B cell (primary cell): Measurements from ENCODE around the gene KCNH3. TPM values are rescaled to one million over a fixed set of nuclear protein-coding genes. Genes with fewer than 3 reads are reported as not detected.

ENCODE experiments used
- ATAC-seq: fragments of 200-7000 bp; cut with Tn5 transposase; one replicate; pipeline ENCODE4 v1.10.0; 2021; ENCODE audit warnings: low read depth, mild to moderate bottlenecking, moderate number of reproducible peaks, moderate library complexity
- CTCF ChIA-PET: fragments of 350-600 bp; sonication (Branson Sonifier 250); formaldehyde crosslinking; loops from one replicate; lab custom pipeline; 2021; ENCODE audit warnings: antibody characterized with exemption, inconsistent platforms; lab: Charles Lee
- POLR2A ChIA-PET: fragments of 350-600 bp; sonication (Branson Sonifier 250); formaldehyde crosslinking; loops from one replicate; lab custom pipeline; 2021; ENCODE audit warnings: antibody characterized with exemption; lab: Charles Lee
- DNase-seq: peaks from one replicate; pipeline ENCODE4 v3.0.0; 2013
- H2AFZ ChIP-seq: 2 replicates; pipeline ENCODE4 v1.6.1; 2012; ENCODE audit warnings: mild to moderate bottlenecking, low read depth, low read length; ENCODE audit not compliant: insufficient read depth, poor library complexity, severe bottlenecking
- H3K27ac ChIP-seq, 2 donors: 1 replicate in 1 of 2; 2 replicates in 1 of 2; pipeline ENCODE4 v1.5.1; 2012 to 2013; ENCODE audit warnings: low read length in 2 of 2, mild to moderate bottlenecking in 2 of 2, moderate library complexity in 1 of 2
- H3K27me3 ChIP-seq, 4 experiments: fragments of 200-600 bp in 1 of 4; sonication (generic) in 1 of 4; replicated peaks in 1 of 4; 1 replicate in 2 of 4; 2 replicates in 2 of 4; pipeline versions ENCODE4 v1.6.1 to v1.7.0; 2013 to 2016; ENCODE audit warnings: low read length in 3 of 4, mild to moderate bottlenecking in 2 of 4, mixed read lengths in 1 of 4, moderate library complexity in 1 of 4; ENCODE audit not compliant: insufficient read depth in 4 of 4, control insufficient read depth in 3 of 4; ENCODE audit errors: control extremely low read depth in 1 of 4
- H3K36me3 ChIP-seq, 2 experiments: replicated peaks in 1 of 2; 1 replicate in 1 of 2; 2 replicates in 1 of 2; pipeline versions ENCODE4 v1.6.1 to v1.7.1; 2013; ENCODE audit warnings: low read length in 1 of 2; ENCODE audit not compliant: insufficient read depth in 2 of 2, control insufficient read depth in 1 of 2; ENCODE audit errors: control extremely low read depth in 1 of 2, extremely low read depth in 1 of 2
- H3K4me1 ChIP-seq, 2 donors: fragments of 200-600 bp in 1 of 2; sonication (generic) in 1 of 2; 1 replicate in 1 of 2; 2 replicates in 1 of 2; pipeline versions ENCODE4 v1.5.1 to v1.6.1; 2013 to 2017; ENCODE audit warnings: low read length in 2 of 2; ENCODE audit not compliant: control insufficient read depth in 2 of 2, insufficient read depth in 2 of 2
- H3K4me2 ChIP-seq: replicated peaks from 2 replicates; pipeline ENCODE3; 2012; ENCODE audit warnings: mild to moderate bottlenecking, low read depth, low read length; ENCODE audit not compliant: poor library complexity, severe bottlenecking
- H3K4me3 ChIP-seq, 5 experiments: fragments of 200-600 bp in 1 of 5; sonication (generic) in 1 of 5; 1 replicate in 3 of 5; 2 replicates in 2 of 5; pipeline versions ENCODE4 v1.5.1 to v1.7.0; 2011 to 2016; ENCODE audit warnings: low read length in 4 of 5, mild to moderate bottlenecking in 4 of 5, low read depth in 2 of 5, control low read depth in 1 of 5, moderate library complexity in 1 of 5; ENCODE audit not compliant: insufficient read depth in 1 of 5; ENCODE audit errors: control extremely low read depth in 1 of 5, extremely low read depth in 1 of 5
- H3K79me2 ChIP-seq: fragments of 200-600 bp; sonication (generic); one replicate; pipeline ENCODE4 v1.6.0; 2016; ENCODE audit warnings: low read length; ENCODE audit not compliant: control insufficient read depth, insufficient read depth
- H3K9ac ChIP-seq: fragments of 200-600 bp; sonication (generic); 2 replicates; pipeline ENCODE4 v1.6.1; 2017; ENCODE audit warnings: mild to moderate bottlenecking, low read length, moderate library complexity
- H3K9me3 ChIP-seq, 3 donors: one replicate each; pipeline versions ENCODE4 v1.6.1 to v1.7.1; 2013; ENCODE audit warnings: low read length in 2 of 3; ENCODE audit not compliant: control insufficient read depth in 2 of 3, insufficient read depth in 1 of 3; ENCODE audit errors: control extremely low read depth in 1 of 3
- H4K20me1 ChIP-seq: 2 replicates; pipeline ENCODE4 v1.6.0; 2012; ENCODE audit warnings: mild to moderate bottlenecking, low read length; ENCODE audit not compliant: insufficient read depth, control insufficient read depth, poor library complexity, severe bottlenecking
- H3K27ac Mint-ChIP-seq: one replicate; pipeline ENCODE4 v1.8.0; 2021; ENCODE audit warnings: mixed read lengths
- H3K27me3 Mint-ChIP-seq: one replicate; pipeline ENCODE4 v1.8.0; 2021; ENCODE audit warnings: mixed read lengths
- H3K4me1 Mint-ChIP-seq: one replicate; pipeline ENCODE4 v1.8.0; 2021; ENCODE audit warnings: mixed read lengths
- H3K4me3 Mint-ChIP-seq: one replicate; pipeline ENCODE4 v1.8.0; 2021; ENCODE audit warnings: mixed read lengths
- H3K9me3 Mint-ChIP-seq: one replicate; pipeline ENCODE4 v1.8.0; 2022; ENCODE audit warnings: mixed read lengths; ENCODE audit not compliant: insufficient read depth
- CTCF ChIP-seq: fragments of 200-600 bp; IDR thresholded peaks from one replicate; pipeline ENCODE4 v1.8.0; 2022; ENCODE audit warnings: antibody characterized with exemption, mild to moderate bottlenecking
- EZH2 ChIP-seq: IDR thresholded peaks from 2 replicates; pipeline ENCODE4 v1.6.1; 2012; ENCODE audit warnings: borderline replicate concordance, low read depth, mild to moderate bottlenecking, moderate library complexity, low read length; ENCODE audit not compliant: insufficient read depth, poor library complexity, severe bottlenecking
- WGBS: methylation state at CpG from one replicate; pipeline ENCODE4 v1.1.5; 2013; ENCODE audit warnings: missing lambda C conversion rate; ENCODE audit not compliant: insufficient coverage; 5-methylcytosine and 5-hydroxymethylcytosine counted together
- intact Hi-C: fragments of 100-400 bp; cut with micrococcal nuclease; formaldehyde crosslinking; loops from one replicate; pipeline ENCODE4 v1.10.0; 2022
- polyA plus RNA-seq: library from polyadenylated mRNA; depleted of rRNA; stranded (reverse); fragments of >200 nt; gene quantifications from 2 replicates; pipeline ENCODE4 v1.2.3, GENCODE V29; 2012
- total RNA-seq, 2 donors: library from RNA; stranded (reverse); fragments of 120-200 nt in 1 of 2; gene quantifications; 1 replicate in 1 of 2; 2 replicates in 1 of 2; pipeline versions ENCODE4 v1.2.3 to v1.2.4, GENCODE V29; 2013 to 2022

The KCNH3 gene
- total and polyA plus RNA-seq, 2 donors (not counting 1 experiment from before 2014, with no cell fraction given) = 0.49 to 0.54 TPM

GRCh38 chr12:49587174-49587908 is 48.5 kb downstream of the KCNH3 start:
- Histone ChIP-seq H3K4me1 (no peaks in the 10 kb centered on the region), H3K36me3 (peaks cover 0 to 23% of the 10 kb centered on the region in 2 experiments), H3K27ac (no peak overlapping the region), H3K4me2 (no peak overlapping the region), H4K20me1 (no peaks in the 10 kb centered on the region), H3K9me3 (peaks cover 1 to 10% (median 8%) of the 10 kb centered on the region in 3 donors), H3K79me2 (no peaks in the 10 kb centered on the region), H3K4me3 (no peak overlapping the region), H3K9ac (no peak overlapping the region), H2AFZ (no peak overlapping the region), H3K27me3 (no peaks in the 10 kb centered on the region)
- POLR2A ChIA-PET = no interaction called here
- Mint-ChIP-seq H3K27ac (no peak overlapping the region), H3K27me3 (no peaks in the 10 kb centered on the region), H3K9me3 (peaks cover 5% of the 10 kb centered on the region), H3K4me3 (no peak overlapping the region), H3K4me1 (no peaks in the 10 kb centered on the region)
- intact Hi-C loops = no loop called here
- CTCF ChIA-PET = interaction anchor here (1.3 kb wide), 1 partner anchor 8 kb away, joined by 3 read pairs; no protein-coding TSS in a partner anchor
- TF ChIP-seq EZH2 (no peak), CTCF (no peak)
- DNase-seq = no peak
- WGBS = 95% methylated on average over 11 of the region's 11 CpGs
- ATAC-seq = no peak

DNA sequence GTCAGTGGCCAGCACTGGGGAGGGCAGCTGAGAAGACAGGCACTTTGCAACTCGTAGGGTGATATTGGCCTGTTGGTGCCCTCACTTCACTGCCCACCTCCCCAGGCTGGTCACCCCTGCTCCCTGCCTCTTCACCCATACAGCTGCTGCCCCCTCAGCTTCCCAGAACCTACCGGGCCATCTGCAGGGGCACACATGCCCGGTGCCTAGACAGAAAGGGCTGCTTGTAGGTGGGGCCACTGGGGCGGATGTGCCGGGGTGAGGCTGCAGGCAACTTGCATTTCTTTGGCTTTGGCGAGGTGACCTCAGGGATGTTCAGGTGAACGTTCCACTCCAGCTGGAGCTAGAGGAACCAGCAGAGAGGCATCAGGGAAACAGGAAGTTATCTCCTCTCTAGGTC is 49.5 kb downstream of the KCNH3 start:
- 89% methylated on average over 6 of the region's 7 CpGs for WGBS
- no peak overlapping the region for H3K27ac Mint-ChIP-seq
- H3K27me3 Mint-ChIP-seq = no peaks in the 10 kb centered on the region
- CTCF ChIA-PET = interaction anchor here (1.3 kb wide), 1 partner anchor 9 kb away, joined by 3 read pairs; no protein-coding TSS in a partner anchor
- POLR2A ChIA-PET = no interaction called here
- H3K4me3 Mint-ChIP-seq = no peak overlapping the region
- TF ChIP-seq CTCF (no peak), EZH2 (no peak)
- no peak for DNase-seq
- peaks cover 5% of the 10 kb centered on the region for H3K9me3 Mint-ChIP-seq
- Histone ChIP-seq H3K36me3 (peaks cover 0 to 23% of the 10 kb centered on the region in 2 experiments), H3K79me2 (no peaks in the 10 kb centered on the region), H3K27me3 (no peaks in the 10 kb centered on the region), H2AFZ (no peak overlapping the region), H3K9ac (no peak overlapping the region), H3K27ac (no peak overlapping the region), H3K4me3 (no peak overlapping the region), H3K4me2 (no peak overlapping the region), H4K20me1 (no peaks in the 10 kb centered on the region), H3K9me3 (peaks cover 1 to 10% (median 8%) of the 10 kb centered on the region in 3 donors), H3K4me1 (no peaks in the 10 kb centered on the region)
- ATAC-seq = no peak
- intact Hi-C loops = no loop called here
- H3K4me1 Mint-ChIP-seq = no peaks in the 10 kb centered on the region
